Measurements from ENCODE around the gene BRSK1.

BRSK1 gene

GRCh38 chr19:55339889-55340783 lies 56.3 kb downstream of the BRSK1 start:
- TF ChIP-seq EZH2 (IDR thresholded peaks at IDR 0.05; ENCODE audit: borderline replicate concordance, low read depth, low read length, severe bottlenecking) (no peak), CTCF (IDR thresholded peaks at IDR 0.05; ENCODE audit: borderline replicate concordance, extremely low read depth, low read length, poor library complexity, severe bottlenecking) (no peak)
- Histone ChIP-seq H3K4me1 (ENCODE audit: insufficient read depth, low read length) (peaks cover 34% of the 10 kb centered on the region), H3K9me3 (ENCODE audit: insufficient read depth, low read length, severe bottlenecking) (no peaks in the 10 kb centered on the region), H3K9ac (ENCODE audit: low read depth, low read length) (peak overlapping the region; percentile 93), H3K27me3 (ENCODE audit: insufficient read depth, low read length, poor library complexity) (no peaks in the 10 kb centered on the region), H3K4me3 (ENCODE audit: low read depth in 1 of 2, low read length in 2 of 2) (peak overlapping the region; percentile 84 to 92), H2AFZ (ENCODE audit: low read depth, low read length) (no peak overlapping the region), H3K79me2 (ENCODE audit: insufficient read depth, low read length) (peaks cover 30% of the 10 kb centered on the region), H3K27ac (ENCODE audit: low read length) (peak overlapping the region; percentile 89), H3K36me3 (ENCODE audit: insufficient read depth, low read length) (peaks cover 36% of the 10 kb centered on the region), H4K20me1 (ENCODE audit: insufficient read depth, low read length) (peaks cover 35% of the 10 kb centered on the region), H3K4me2 (ENCODE audit: insufficient read depth, low read length) (peak overlapping the region; percentile 91)
- ATAC-seq (ENCODE audit: insufficient read depth, low read depth): no peak
- no peak for DNase-seq

- H2AFZ ChIP-seq (ENCODE audit: low read depth, low read length): peak overlapping the region; percentile 62; the same call in 1 of the 2 replicates
- H3K36me3 ChIP-seq (ENCODE audit: insufficient read depth, low read length): peaks cover 42% of the 10 kb centered on the region
- peak overlapping the region; percentile 93 for H3K9ac ChIP-seq (ENCODE audit: low read depth, low read length)
- H4K20me1 ChIP-seq (ENCODE audit: insufficient read depth, low read length): peaks cover 38% of the 10 kb centered on the region
- H3K4me1 ChIP-seq (ENCODE audit: insufficient read depth, low read length): peaks cover 34% of the 10 kb centered on the region
- peaks cover 30% of the 10 kb centered on the region for H3K79me2 ChIP-seq (ENCODE audit: insufficient read depth, low read length)
- peak overlapping the region; percentile 89 for H3K27ac ChIP-seq (ENCODE audit: low read length)
- H3K27me3 ChIP-seq (ENCODE audit: insufficient read depth, low read length, poor library complexity): no peaks in the 10 kb centered on the region
- DNase-seq (peak; percentile 63), ATAC-seq (ENCODE audit: insufficient read depth, low read depth) (0 out of 3 replicates have a peak, but pooled peaks have one; percentile 4)
- TF ChIP-seq EZH2 (IDR thresholded peaks at IDR 0.05; ENCODE audit: borderline replicate concordance, low read depth, low read length, severe bottlenecking) (no peak), CTCF (IDR thresholded peaks at IDR 0.05; ENCODE audit: borderline replicate concordance, extremely low read depth, low read length, poor library complexity, severe bottlenecking) (peak; percentile 61)
- H3K4me3 ChIP-seq (ENCODE audit: low read depth in 1 of 2, low read length in 2 of 2): peak overlapping the region; percentile 84 to 92
- H3K4me2 ChIP-seq (ENCODE audit: insufficient read depth, low read length): peak overlapping the region; percentile 91
- H3K9me3 ChIP-seq (ENCODE audit: insufficient read depth, low read length, severe bottlenecking): no peaks in the 10 kb centered on the region
Measured at GRCh38 chr19:55340784-55341147, 57.0 kb downstream of the BRSK1 start.

- H3K79me2 ChIP-seq (ENCODE audit: insufficient read depth, low read length): peaks cover 30% of the 10 kb centered on the region
- peaks cover 46% of the 10 kb centered on the region for H3K36me3 ChIP-seq (ENCODE audit: insufficient read depth, low read length)
- DNase-seq (peak; percentile 84), ATAC-seq (ENCODE audit: insufficient read depth, low read depth) (peak; percentile 22)
- peak overlapping the region; percentile 91 for H3K4me2 ChIP-seq (ENCODE audit: insufficient read depth, low read length)
- peak overlapping the region; percentile 84 to 92; a peak in 3 of 4 replicates for H3K4me3 ChIP-seq (ENCODE audit: low read depth in 1 of 2, low read length in 2 of 2)
- H3K9ac ChIP-seq (ENCODE audit: low read depth, low read length): peak overlapping the region; percentile 93
- H3K4me1 ChIP-seq (ENCODE audit: insufficient read depth, low read length): peaks cover 34% of the 10 kb centered on the region
- no peak for TF ChIP-seq CTCF (IDR thresholded peaks at IDR 0.05; ENCODE audit: borderline replicate concordance, extremely low read depth, low read length, poor library complexity, severe bottlenecking)
- TF ChIP-seq EZH2 (IDR thresholded peaks at IDR 0.05; ENCODE audit: borderline replicate concordance, low read depth, low read length, severe bottlenecking): no peak
- H3K9me3 ChIP-seq (ENCODE audit: insufficient read depth, low read length, severe bottlenecking): no peaks in the 10 kb centered on the region
- peaks cover 39% of the 10 kb centered on the region for H4K20me1 ChIP-seq (ENCODE audit: insufficient read depth, low read length)
- H2AFZ ChIP-seq (ENCODE audit: low read depth, low read length): peak overlapping the region; percentile 62; the same call in 1 of the 2 replicates
- no peaks in the 10 kb centered on the region for H3K27me3 ChIP-seq (ENCODE audit: insufficient read depth, low read length, poor library complexity)
- H3K27ac ChIP-seq (ENCODE audit: low read length): peak overlapping the region; percentile 89
Measured at GRCh38 chr19:55341171-55341588, 57.4 kb downstream of the BRSK1 start.
